Activated CD4-positive, alpha-beta T cell treated with anti-CD3 and anti-CD28 coated beads for 36 hours (primary cell): ENCODE data around the gene GUCY1B1. TPM values are rescaled to one million over a fixed set of nuclear protein-coding genes. Genes with fewer than 3 reads are reported as not detected.
A peak's percentile ranks its signal among the peaks of the same experiment; 100 is the strongest.
"Not testable (repeated sequence)": the region's sequence is repeated elsewhere in the genome, so short reads cannot be mapped to it uniquely, and the experiment has no call there.

Experiments used
- ATAC-seq: fragments of 200-7000 bp; cut with Tn5 transposase; one replicate; pipeline ENCODE4 v1.10.0; 2021; ENCODE audit warnings: mild to moderate bottlenecking, moderate library complexity
- CTCF ChIA-PET: fragments of 350-600 bp; sonication (Branson Sonifier 250); formaldehyde crosslinking; loops from one replicate; lab custom pipeline; 2021; ENCODE audit warnings: antibody characterized with exemption; lab: Charles Lee
- POLR2A ChIA-PET: fragments of 350-600 bp; sonication (Branson Sonifier 250); formaldehyde crosslinking; loops from one replicate; lab custom pipeline; 2021; ENCODE audit warnings: antibody characterized with exemption, inconsistent platforms; lab: Charles Lee
- DNase-seq: peaks from one replicate; pipeline ENCODE4 v3.0.0-alpha.2; 2020
- H3K27ac Mint-ChIP-seq: one replicate; pipeline ENCODE4 v1.8.0; 2021; ENCODE audit warnings: mixed read lengths
- H3K27me3 Mint-ChIP-seq: one replicate; pipeline ENCODE4 v1.8.0; 2021; ENCODE audit warnings: mixed read lengths
- H3K36me3 Mint-ChIP-seq: one replicate; pipeline ENCODE4 v1.8.0; 2021; ENCODE audit warnings: low read depth, mixed read lengths
- H3K4me1 Mint-ChIP-seq: one replicate; pipeline ENCODE4 v1.8.0; 2021; ENCODE audit warnings: mixed read lengths
- H3K4me3 Mint-ChIP-seq: one replicate; pipeline ENCODE4 v1.8.0; 2021; ENCODE audit warnings: mild to moderate bottlenecking, moderate library complexity, mixed read lengths
- H3K9me3 Mint-ChIP-seq: one replicate; pipeline ENCODE4 v1.8.0; 2021; ENCODE audit warnings: low read depth, mixed read lengths
- intact Hi-C, 2 experiments: fragments of 100-400 bp; cut with DNase I in 1 of 2; cut with micrococcal nuclease in 1 of 2; formaldehyde crosslinking; loops; one replicate each; pipeline versions ENCODE4 v1.14.2 to v1.15.1; 2022 to 2024; cut with DNase I, micrococcal nuclease
- total RNA-seq, 2 experiments: library from RNA; stranded (reverse); gene quantifications; one replicate each; pipeline ENCODE4 v1.2.3, GENCODE V29; 2021

The GUCY1B1 gene
- total RNA-seq, 2 experiments from 2014 or later: 0.37 to 0.63 TPM

DNA sequence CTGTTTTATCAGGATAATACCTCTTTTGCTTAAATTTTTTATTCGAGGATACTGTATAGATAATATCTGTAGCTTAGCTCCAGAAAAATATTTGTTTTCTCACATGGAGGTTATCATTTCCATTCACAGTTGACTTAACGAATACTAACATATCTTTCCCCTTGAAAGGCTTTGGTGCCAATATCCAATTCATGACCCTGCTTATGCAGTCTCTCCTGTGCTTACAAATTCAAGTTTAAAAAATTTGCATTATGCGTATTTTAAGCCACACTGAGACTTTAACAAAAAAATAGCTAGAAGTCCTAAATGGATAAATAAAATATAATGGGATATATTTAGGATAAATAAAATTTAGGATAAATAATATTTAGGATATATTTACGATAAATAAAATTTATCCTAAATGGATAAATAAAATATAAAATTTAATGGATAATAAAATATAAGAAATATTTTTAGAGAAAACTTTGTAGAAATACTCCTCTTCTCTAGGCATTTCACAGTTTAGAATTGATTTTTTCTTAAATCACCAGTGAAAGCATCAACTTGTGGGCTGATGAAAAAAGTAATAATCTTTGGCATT lies 22.5 kb downstream of the GUCY1B1 start:
- Mint-ChIP-seq H3K4me1 (no peaks in the 10 kb centered on the region), H3K4me3 (no peak overlapping the region), H3K27me3 (peaks cover 4% of the 10 kb centered on the region), H3K27ac (no peak overlapping the region), H3K36me3 (no peaks in the 10 kb centered on the region), H3K9me3 (no peaks in the 10 kb centered on the region)
- CTCF ChIA-PET: interaction anchor here (0.9 kb wide), 1 partner anchor 19 kb away, joined by 3 read pairs; no protein-coding TSS in a partner anchor
- DNase-seq: no peak
- ATAC-seq: no peak
- intact Hi-C loops: loop anchor here in 1 of 2 experiments (10.0 kb wide), 1 partner anchor 247 kb away; no protein-coding TSS in a partner anchor
- POLR2A ChIA-PET: no interaction called here

DNA sequence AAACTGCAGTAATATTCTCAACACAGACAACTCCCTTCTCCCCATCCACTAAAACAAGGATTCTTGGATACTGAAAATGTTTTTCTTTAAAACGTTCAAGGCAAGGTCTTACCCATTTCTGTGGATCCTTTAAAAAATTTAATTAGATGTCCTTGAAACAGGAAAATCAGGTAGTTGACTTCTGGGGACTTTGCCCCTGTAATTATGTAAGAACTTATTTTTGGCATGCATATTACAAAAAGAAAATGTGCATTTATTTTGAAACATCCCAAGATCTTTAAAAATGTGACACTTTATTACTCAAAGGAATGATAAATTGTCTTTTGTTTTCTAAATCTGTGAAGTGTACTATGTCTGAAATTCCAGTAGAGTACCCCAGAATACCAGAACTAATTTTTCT lies 25.8 kb downstream of the GUCY1B1 start:
- intact Hi-C loops: loop anchor here (5.0 to 10.0 kb wide), 5 partner anchors 250 to 1232 kb away; partner anchors contain the start of gene PLRG1 (in 1 of the 2)
- H3K4me1 Mint-ChIP-seq: no peaks in the 10 kb centered on the region
- peaks cover 9% of the 10 kb centered on the region for H3K27me3 Mint-ChIP-seq
- CTCF ChIA-PET: no interaction called here
- H3K27ac Mint-ChIP-seq: no peak overlapping the region
- no peaks in the 10 kb centered on the region for H3K9me3 Mint-ChIP-seq
- no peak overlapping the region for H3K4me3 Mint-ChIP-seq
- no peaks in the 10 kb centered on the region for H3K36me3 Mint-ChIP-seq
- POLR2A ChIA-PET: no interaction called here
- DNase-seq (no peak), ATAC-seq (no peak)

DNA sequence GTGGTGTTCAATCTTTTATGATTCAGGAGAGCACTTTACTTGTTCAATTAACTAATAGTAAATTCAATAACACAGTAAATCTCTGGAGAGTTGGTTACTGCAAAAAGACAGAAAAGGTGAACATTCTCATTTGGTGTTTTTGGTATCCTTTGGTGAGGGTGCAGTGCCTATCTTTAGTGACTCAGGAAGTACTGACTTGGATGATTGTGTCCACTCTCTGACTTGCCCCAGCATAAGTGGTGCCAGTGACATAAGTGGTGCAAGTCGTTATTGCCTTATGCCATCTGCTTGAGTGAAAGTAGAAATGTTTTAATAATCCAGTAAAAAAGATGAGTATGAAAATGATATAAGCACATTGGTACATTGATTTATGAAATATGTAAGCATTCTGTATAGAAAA lies 27.0 kb downstream of the GUCY1B1 start:
- ChIA-PET CTCF (no interaction called here), POLR2A (no interaction called here)
- Mint-ChIP-seq H3K36me3 (no peaks in the 10 kb centered on the region), H3K27me3 (peaks cover 9% of the 10 kb centered on the region), H3K9me3 (no peaks in the 10 kb centered on the region), H3K27ac (no peak overlapping the region), H3K4me3 (no peak overlapping the region), H3K4me1 (no peaks in the 10 kb centered on the region)
- intact Hi-C loops: loop anchor here (2.0 to 10.0 kb wide), 6 partner anchors 251 to 1234 kb away; partner anchors contain the start of gene PLRG1 (in 1 of the 2)
- no peak for ATAC-seq
- DNase-seq: no peak

DNA sequence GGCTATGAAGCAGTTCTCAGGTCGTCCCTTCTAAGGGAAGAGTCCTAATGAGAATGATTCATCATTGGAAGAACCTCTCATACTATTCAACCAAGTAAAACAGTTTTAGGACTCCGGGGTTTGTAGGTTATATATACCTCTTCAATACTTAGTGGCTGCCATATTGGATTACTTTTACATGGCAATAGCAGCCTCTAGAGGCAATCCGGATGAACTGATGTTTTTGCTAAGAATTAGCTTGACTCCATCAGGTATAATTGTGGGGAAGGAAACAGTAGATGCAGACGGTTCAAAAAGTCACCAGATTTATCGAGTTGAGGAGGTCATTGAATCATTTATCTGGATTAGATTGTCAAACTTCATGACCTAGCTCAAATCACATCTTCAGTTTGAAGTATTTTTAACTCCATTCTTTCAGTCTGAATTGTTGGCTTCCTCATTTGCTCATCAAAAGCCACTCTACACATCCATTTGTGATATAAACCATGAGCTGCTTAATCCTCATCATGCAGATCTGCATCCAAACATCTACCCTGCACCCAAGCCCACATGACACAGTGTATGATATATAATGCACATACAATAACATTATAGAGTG lies 28.4 kb downstream of the GUCY1B1 start:
- ATAC-seq (peak; percentile 82), DNase-seq (peak; percentile 10)
- Mint-ChIP-seq H3K36me3 (no peaks in the 10 kb centered on the region), H3K27me3 (peaks cover 9% of the 10 kb centered on the region), H3K4me1 (no peaks in the 10 kb centered on the region), H3K9me3 (no peaks in the 10 kb centered on the region), H3K4me3 (no peak overlapping the region), H3K27ac (no peak overlapping the region)
- POLR2A ChIA-PET: no interaction called here
- intact Hi-C loops: loop anchor here (1.0 to 10.0 kb wide), 8 partner anchors 252 to 1235 kb away; partner anchors contain the start of gene PLRG1 (in 1 of the 2)
- CTCF ChIA-PET: interaction anchor here (0.6 to 1.4 kb wide), 13 partner anchors 8 to 385 kb away, joined by 3 to 9 read pairs (median 5); partner anchors contain the start of gene CTSO

DNA sequence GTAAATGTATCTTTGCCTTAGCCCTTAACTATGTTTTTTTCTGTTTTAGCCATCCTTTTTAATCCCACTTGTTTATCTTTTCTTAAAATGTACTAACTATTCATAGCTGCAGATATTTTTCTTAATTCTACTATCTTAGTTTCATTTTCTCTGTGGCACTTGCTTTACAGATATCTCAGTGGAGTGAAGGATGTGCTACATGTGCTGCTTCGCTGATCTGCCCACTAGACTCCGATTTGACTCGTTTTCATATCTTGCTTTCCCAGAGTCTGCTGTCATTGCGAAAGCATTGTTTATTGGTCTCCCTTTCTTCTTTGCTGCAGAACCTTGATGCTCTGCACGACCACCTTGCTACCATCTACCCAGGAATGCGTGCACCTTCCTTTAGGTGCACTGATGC lies 30.6 kb downstream of the GUCY1B1 start:
- Mint-ChIP-seq H3K9me3 (no peaks in the 10 kb centered on the region), H3K27ac (no peak overlapping the region), H3K36me3 (no peaks in the 10 kb centered on the region), H3K4me1 (no peaks in the 10 kb centered on the region), H3K4me3 (no peak overlapping the region), H3K27me3 (peaks cover 8% of the 10 kb centered on the region)
- intact Hi-C loops: loop anchor here (5.0 to 10.0 kb wide), 5 partner anchors 255 to 1237 kb away; partner anchors contain the start of gene PLRG1 (in 1 of the 2)
- DNase-seq (no peak), ATAC-seq (no peak)
- ChIA-PET CTCF (interaction anchor here (0.6 to 1.1 kb wide), 3 partner anchors 16 to 1465 kb away, joined by 3 read pairs; no protein-coding TSS in a partner anchor), POLR2A (no interaction called here)

DNA sequence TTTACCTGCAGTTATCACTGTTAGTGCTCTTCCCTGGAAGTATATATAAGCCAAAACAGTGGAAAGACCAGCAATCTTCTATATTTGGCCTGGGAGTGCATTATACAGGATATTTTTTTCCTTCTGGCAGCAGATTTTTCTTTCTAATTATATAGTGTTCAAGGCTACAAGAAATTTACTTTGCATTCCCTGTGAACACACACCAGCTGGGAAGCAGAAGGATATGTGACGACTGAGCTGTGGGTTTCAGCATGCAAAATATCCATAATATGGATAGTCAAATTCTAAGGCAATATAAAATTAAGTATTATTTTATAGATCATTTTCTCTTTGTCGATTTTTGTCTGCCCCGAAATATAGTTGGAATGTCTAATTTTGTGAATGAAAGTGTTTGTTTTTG lies 31.2 kb downstream of the GUCY1B1 start:
- CTCF ChIA-PET: interaction anchor here (1.0 kb wide), 1 partner anchor 346 kb away, joined by 3 read pairs; no protein-coding TSS in a partner anchor
- no peak for ATAC-seq

GRCh38 chr4:155794589-155795236 lies 35.9 kb downstream of the GUCY1B1 start:
- peaks cover 3% of the 10 kb centered on the region for H3K4me1 Mint-ChIP-seq
- H3K36me3 Mint-ChIP-seq: no peaks in the 10 kb centered on the region
- ATAC-seq (no peak), DNase-seq (no peak)
- intact Hi-C loops: no loop called here
- no peak overlapping the region for H3K27ac Mint-ChIP-seq
- POLR2A ChIA-PET: no interaction called here
- CTCF ChIA-PET: interaction anchor here (0.9 kb wide), 1 partner anchor 248 kb away, joined by 3 read pairs; no protein-coding TSS in a partner anchor
- H3K27me3 Mint-ChIP-seq: peaks cover 8% of the 10 kb centered on the region
- H3K4me3 Mint-ChIP-seq: no peak overlapping the region
- no peaks in the 10 kb centered on the region for H3K9me3 Mint-ChIP-seq

More for the DNA sequence above, 31.2 kb downstream of the GUCY1B1 start:
- Mint-ChIP-seq H3K9me3 (no peaks in the 10 kb centered on the region), H3K27ac (no peak overlapping the region), H3K4me1 (no peaks in the 10 kb centered on the region), H3K4me3 (no peak overlapping the region), H3K27me3 (peaks cover 8% of the 10 kb centered on the region), H3K36me3 (no peaks in the 10 kb centered on the region)
- intact Hi-C loops: loop anchor here (5.0 to 10.0 kb wide), 5 partner anchors 255 to 1238 kb away; partner anchors contain the start of gene PLRG1 (in 1 of the 2)
- no peak for DNase-seq
- POLR2A ChIA-PET: no interaction called here

DNA sequence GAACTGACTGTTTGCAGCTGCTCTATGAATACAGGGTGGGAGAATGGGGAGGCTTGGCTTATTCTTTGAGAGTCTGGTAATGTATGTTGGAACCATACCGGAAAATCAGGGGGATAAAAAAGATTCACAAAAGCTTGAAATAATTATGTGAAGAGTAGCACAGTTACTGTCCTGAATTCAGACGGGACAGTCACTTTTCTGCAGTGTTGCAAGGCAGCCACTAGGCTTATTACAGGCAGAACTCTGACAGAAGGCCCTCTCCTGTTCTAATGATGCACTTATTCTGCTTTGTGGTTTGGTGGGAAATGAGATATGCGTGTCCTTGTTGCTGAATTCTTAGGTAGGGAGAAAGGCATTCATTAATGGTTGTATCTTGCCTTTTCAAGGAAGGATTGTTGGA lies 37.2 kb downstream of the GUCY1B1 start:
- no peak for DNase-seq
- Mint-ChIP-seq H3K9me3 (no peaks in the 10 kb centered on the region), H3K4me3 (no peak overlapping the region), H3K27ac (no peak overlapping the region), H3K27me3 (peaks cover 5% of the 10 kb centered on the region), H3K4me1 (peaks cover 3% of the 10 kb centered on the region), H3K36me3 (no peaks in the 10 kb centered on the region)
- POLR2A ChIA-PET: no interaction called here
- peak; percentile 61 for ATAC-seq
- intact Hi-C loops: no loop called here
- CTCF ChIA-PET: interaction anchor here (0.6 to 1.6 kb wide), 3 partner anchors 9 to 353 kb away, joined by 3 to 5 read pairs (median 5); no protein-coding TSS in a partner anchor

GRCh38 chr4:155797581-155797980 lies 38.8 kb downstream of the GUCY1B1 start:
- ATAC-seq, POLR2A ChIA-PET: not testable (repeated sequence)

DNA sequence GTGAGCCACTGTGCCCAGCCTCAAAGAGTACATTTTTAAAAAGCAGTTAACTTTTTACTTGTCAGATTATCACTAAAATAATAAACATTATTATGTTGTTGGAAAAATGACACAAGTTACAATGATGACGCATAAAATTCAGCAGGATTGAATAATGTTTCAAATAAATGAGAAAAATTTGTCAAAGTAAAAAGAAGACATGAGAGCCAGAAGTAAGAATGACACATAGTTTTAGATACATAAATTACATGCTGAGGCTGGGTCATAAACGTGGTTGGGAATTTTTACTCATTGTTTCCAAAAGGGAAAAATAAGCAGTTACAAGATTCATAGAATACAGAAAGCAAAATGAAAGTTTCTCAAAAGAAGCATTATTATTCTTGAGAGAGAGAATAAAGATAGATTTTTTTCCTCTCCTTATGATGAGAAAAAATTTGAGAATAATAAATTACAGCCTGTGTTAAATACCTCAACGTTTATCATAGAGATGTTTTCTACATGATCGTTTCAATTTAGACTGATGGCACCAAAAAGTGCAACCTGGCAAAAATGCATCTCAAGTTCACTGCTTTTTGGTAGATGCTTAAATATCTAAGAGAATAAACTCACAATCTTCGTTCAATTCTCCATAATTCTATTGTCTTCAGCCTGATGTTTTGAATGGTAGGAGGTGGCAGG lies 40.4 kb downstream of the GUCY1B1 start:
- intact Hi-C loops: no loop called here
- H3K36me3 Mint-ChIP-seq: no peaks in the 10 kb centered on the region
- peaks cover 5% of the 10 kb centered on the region for H3K27me3 Mint-ChIP-seq
- no peaks in the 10 kb centered on the region for H3K9me3 Mint-ChIP-seq
- H3K27ac Mint-ChIP-seq: no peak overlapping the region
- POLR2A ChIA-PET: no interaction called here
- DNase-seq (no peak), ATAC-seq (peak; percentile 44)
- peaks cover 3% of the 10 kb centered on the region for H3K4me1 Mint-ChIP-seq
- no peak overlapping the region for H3K4me3 Mint-ChIP-seq
- CTCF ChIA-PET: interaction anchor here (0.8 to 1.6 kb wide), 2 partner anchors 18 to 153 kb away, joined by 3 read pairs; no protein-coding TSS in a partner anchor

More at GRCh38 chr4:155797581-155797980, 38.8 kb downstream of the GUCY1B1 start:
- H3K27me3 Mint-ChIP-seq, H3K4me3 Mint-ChIP-seq, H3K27ac Mint-ChIP-seq, DNase-seq, H3K4me1 Mint-ChIP-seq, H3K36me3 Mint-ChIP-seq, H3K9me3 Mint-ChIP-seq, intact Hi-C loops: not testable (repeated sequence)
- CTCF ChIA-PET: interaction anchor here (0.9 to 1.6 kb wide), 2 partner anchors 10 to 12 kb away, joined by 5 read pairs; no protein-coding TSS in a partner anchor

- H3K27me3 Mint-ChIP-seq: peaks cover 5% of the 10 kb centered on the region
- POLR2A ChIA-PET: no interaction called here
Measured at GRCh38 chr4:155799794-155800123, 40.9 kb downstream of the GUCY1B1 start.

More at GRCh38 chr4:155799794-155800123, 40.9 kb downstream of the GUCY1B1 start:
- Mint-ChIP-seq H3K4me1 (peaks cover 3% of the 10 kb centered on the region), H3K27ac (no peak overlapping the region), H3K9me3 (no peaks in the 10 kb centered on the region), H3K36me3 (no peaks in the 10 kb centered on the region), H3K4me3 (no peak overlapping the region)
- CTCF ChIA-PET: interaction anchor here (0.8 to 1.6 kb wide), 2 partner anchors 18 to 153 kb away, joined by 3 read pairs; no protein-coding TSS in a partner anchor
- ATAC-seq: no peak
- DNase-seq: no peak
- intact Hi-C loops: no loop called here
